Loucy (cell line): Measurements from ENCODE around the gene RNF44.

ENCODE experiments used
- H2AFZ ChIP-seq: fragments of 200-600 bp; sonication (generic); 2 replicates; pipeline ENCODE4 v1.6.0; 2016; ENCODE audit warnings: antibody characterized with exemption, mild to moderate bottlenecking, low read length, moderate library complexity
- H3F3A ChIP-seq: fragments of 200-600 bp; 2 replicates; pipeline ENCODE4 v1.6.0; 2016; ENCODE audit warnings: antibody characterized with exemption, low read depth, mild to moderate bottlenecking
- H3K27me3 ChIP-seq: fragments of 200-600 bp; sonication (generic); 2 replicates; pipeline ENCODE4 v1.6.1; 2014; ENCODE audit warnings: low read length, mild to moderate bottlenecking; ENCODE audit not compliant: insufficient read depth, poor library complexity, severe bottlenecking
- H3K36me3 ChIP-seq: fragments of 200-600 bp; sonication (generic); 2 replicates; pipeline ENCODE4 v1.6.1; 2016; ENCODE audit warnings: low read length; ENCODE audit not compliant: insufficient read depth
- H3K4me1 ChIP-seq: fragments of 200-600 bp; sonication (generic); 2 replicates; pipeline ENCODE4 v1.5.1; 2014; ENCODE audit warnings: low read length, mild to moderate bottlenecking; ENCODE audit not compliant: insufficient read depth, poor library complexity, severe bottlenecking
- H3K4me2 ChIP-seq: fragments of 200-600 bp; sonication (generic); 2 replicates; pipeline ENCODE4 v1.6.0; 2014; ENCODE audit warnings: antibody characterized with exemption, low read length, low read depth, mild to moderate bottlenecking; ENCODE audit not compliant: poor library complexity, severe bottlenecking
- H3K4me3 ChIP-seq: fragments of 200-600 bp; sonication (generic); 2 replicates; pipeline ENCODE4 v1.5.1; 2014; ENCODE audit warnings: low read length, mild to moderate bottlenecking, mixed read lengths; ENCODE audit not compliant: poor library complexity, severe bottlenecking
- H3K79me2 ChIP-seq: fragments of 200-600 bp; sonication (generic); 2 replicates; pipeline ENCODE4 v1.6.1; 2014; ENCODE audit warnings: low read length; ENCODE audit not compliant: insufficient read depth
- H3K9ac ChIP-seq: fragments of 200-600 bp; sonication (generic); 2 replicates; pipeline ENCODE4 v1.6.0; 2014; ENCODE audit warnings: mild to moderate bottlenecking, low read depth, low read length, moderate library complexity; ENCODE audit not compliant: poor library complexity, severe bottlenecking
- H3K9me2 ChIP-seq: fragments of 200-600 bp; sonication (generic); replicated peaks from 2 replicates; pipeline ENCODE4 v1.6.1; 2016; ENCODE audit warnings: low read depth, low read length, mixed read lengths
- H3K9me3 ChIP-seq: fragments of 200-600 bp; sonication (generic); 2 replicates; pipeline ENCODE4 v1.6.1; 2014; ENCODE audit warnings: mild to moderate bottlenecking, antibody characterized with exemption, low read length, low read depth; ENCODE audit not compliant: insufficient read depth
- H4K20me1 ChIP-seq: fragments of 200-600 bp; sonication (generic); 2 replicates; pipeline ENCODE4 v1.6.0; 2014; ENCODE audit warnings: antibody characterized with exemption, low read length, mild to moderate bottlenecking; ENCODE audit not compliant: insufficient read depth, poor library complexity, severe bottlenecking
- EZH2phosphoT487 ChIP-seq: fragments of 200-600 bp; IDR thresholded peaks from 2 replicates; pipeline ENCODE4 v1.6.1; 2018; ENCODE audit warnings: antibody characterized with exemption, mild to moderate bottlenecking, moderate library complexity, borderline replicate concordance
- TF ChIP-seq, protein P1 (sequence below): fragments of 200-600 bp; sonication (generic); conservative IDR thresholded peaks from 2 replicates; pipeline ENCODE4 v1.5.1; 2014; ENCODE audit warnings: mild to moderate bottlenecking, antibody characterized with exemption, low read length

Gene RNF44

DNA sequence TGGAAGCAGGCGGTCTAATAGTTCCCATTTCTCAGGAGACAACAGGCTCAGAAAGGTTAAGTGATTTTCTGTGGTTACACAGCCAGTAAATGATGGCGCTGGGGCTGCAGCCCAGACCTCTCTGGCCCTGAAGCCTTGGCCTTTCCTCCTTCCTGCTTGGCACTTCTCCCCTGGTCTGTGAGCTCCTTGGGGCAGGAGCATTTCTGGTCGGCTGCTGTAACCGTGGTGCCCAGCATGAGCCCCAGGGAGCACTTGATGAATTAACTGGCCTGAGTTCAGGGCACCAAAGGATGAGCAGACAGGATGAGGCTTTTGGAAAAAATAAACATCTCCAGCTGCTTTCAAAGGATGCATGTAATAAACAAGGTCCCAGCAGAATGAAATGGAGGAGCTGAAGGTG lies 42.1 kb upstream of the RNF44 start:
- Histone ChIP-seq H3K4me2 (no peak overlapping the region), H3K36me3 (no peaks in the 10 kb centered on the region), H3K9me3 (no peaks in the 10 kb centered on the region), H3K27me3 (no peaks in the 10 kb centered on the region), H4K20me1 (no peaks in the 10 kb centered on the region), H3K79me2 (no peaks in the 10 kb centered on the region), H3K9ac (no peak overlapping the region), H3K4me1 (no peaks in the 10 kb centered on the region), H3K4me3 (no peak overlapping the region), H3F3A (no peaks in the 10 kb centered on the region), H3K9me2 (no peaks in the 10 kb centered on the region), H2AFZ (no peak overlapping the region)
- TF ChIP-seq, protein P1, sequence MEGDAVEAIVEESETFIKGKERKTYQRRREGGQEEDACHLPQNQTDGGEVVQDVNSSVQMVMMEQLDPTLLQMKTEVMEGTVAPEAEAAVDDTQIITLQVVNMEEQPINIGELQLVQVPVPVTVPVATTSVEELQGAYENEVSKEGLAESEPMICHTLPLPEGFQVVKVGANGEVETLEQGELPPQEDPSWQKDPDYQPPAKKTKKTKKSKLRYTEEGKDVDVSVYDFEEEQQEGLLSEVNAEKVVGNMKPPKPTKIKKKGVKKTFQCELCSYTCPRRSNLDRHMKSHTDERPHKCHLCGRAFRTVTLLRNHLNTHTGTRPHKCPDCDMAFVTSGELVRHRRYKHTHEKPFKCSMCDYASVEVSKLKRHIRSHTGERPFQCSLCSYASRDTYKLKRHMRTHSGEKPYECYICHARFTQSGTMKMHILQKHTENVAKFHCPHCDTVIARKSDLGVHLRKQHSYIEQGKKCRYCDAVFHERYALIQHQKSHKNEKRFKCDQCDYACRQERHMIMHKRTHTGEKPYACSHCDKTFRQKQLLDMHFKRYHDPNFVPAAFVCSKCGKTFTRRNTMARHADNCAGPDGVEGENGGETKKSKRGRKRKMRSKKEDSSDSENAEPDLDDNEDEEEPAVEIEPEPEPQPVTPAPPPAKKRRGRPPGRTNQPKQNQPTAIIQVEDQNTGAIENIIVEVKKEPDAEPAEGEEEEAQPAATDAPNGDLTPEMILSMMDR, result no peak
- no peak for TF ChIP-seq EZH2phosphoT487

DNA sequence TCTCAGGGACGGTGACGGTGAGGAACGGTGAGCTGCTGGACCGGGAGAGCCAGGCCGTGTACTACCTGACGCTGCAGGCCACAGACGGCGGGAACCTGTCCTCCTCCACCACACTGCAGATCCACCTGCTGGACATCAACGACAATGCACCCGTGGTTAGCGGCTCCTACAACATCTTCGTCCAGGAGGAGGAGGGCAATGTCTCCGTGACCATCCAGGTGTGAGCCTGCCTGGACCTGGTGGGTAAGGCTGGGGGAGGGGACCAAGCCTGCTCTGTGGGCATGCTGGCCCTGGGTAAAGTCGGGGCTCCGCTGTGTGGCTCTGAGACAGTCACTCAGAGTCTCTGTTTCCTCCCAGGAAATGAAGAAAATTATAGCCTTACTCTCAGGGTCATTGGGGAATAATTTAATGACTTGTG lies 41.2 kb upstream of the RNF44 start:
- H3K4me1 ChIP-seq, result no peaks in the 10 kb centered on the region
- H2AFZ ChIP-seq, result no peak overlapping the region
- no peak overlapping the region for H3K9ac ChIP-seq
- no peaks in the 10 kb centered on the region for H3K36me3 ChIP-seq
- TF ChIP-seq, protein P1, result peak; percentile 44
- no peak for TF ChIP-seq EZH2phosphoT487
- no peaks in the 10 kb centered on the region for H3K27me3 ChIP-seq
- no peaks in the 10 kb centered on the region for H4K20me1 ChIP-seq
- no peaks in the 10 kb centered on the region for H3F3A ChIP-seq
- H3K4me2 ChIP-seq, result no peak overlapping the region
- no peaks in the 10 kb centered on the region for H3K9me3 ChIP-seq
- H3K79me2 ChIP-seq, result no peaks in the 10 kb centered on the region
- H3K9me2 ChIP-seq, result no peaks in the 10 kb centered on the region
- no peak overlapping the region for H3K4me3 ChIP-seq

DNA sequence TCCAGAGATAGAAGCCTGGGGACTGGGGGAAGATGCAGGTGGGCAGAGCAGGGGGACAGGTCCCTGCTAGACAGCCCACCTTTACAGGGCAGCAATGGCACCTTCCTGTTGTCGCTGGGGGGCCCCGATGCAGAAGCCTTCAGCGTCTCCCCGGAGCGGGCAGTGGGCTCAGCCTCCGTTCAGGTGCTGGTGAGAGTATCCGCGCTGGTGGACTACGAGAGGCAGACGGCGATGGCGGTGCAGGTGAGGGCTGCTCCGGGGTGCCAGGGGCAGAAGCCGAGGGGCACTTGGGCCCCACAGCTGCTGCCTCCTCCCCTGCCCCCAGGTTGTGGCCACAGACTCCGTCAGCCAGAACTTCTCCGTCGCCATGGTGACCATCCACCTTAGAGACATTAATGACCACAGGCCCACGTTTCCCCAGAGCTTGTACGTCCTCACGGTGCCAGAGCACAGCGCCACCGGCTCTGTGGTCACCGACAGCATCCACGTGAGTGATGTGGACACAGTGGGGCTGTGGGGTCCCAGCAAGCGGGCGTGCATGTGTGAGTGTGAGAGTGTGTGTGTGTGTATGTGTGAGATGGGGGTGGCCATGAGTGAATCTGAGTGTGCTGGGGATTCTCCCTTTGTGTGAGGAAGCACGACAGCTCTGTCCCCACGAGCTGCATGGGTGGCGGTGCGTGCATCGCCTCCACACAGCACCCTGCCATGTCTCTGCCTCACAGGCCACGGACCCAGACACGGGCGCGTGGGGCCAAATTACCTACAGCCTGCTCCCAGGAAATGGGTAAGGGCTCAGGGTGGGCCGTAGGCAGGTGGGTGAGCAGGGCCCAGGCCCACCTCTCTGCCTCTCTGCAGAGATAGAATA lies 40.3 kb upstream of the RNF44 start:
- Histone ChIP-seq H4K20me1 (no peaks in the 10 kb centered on the region), H3K9ac (no peak overlapping the region), H3F3A (no peaks in the 10 kb centered on the region), H3K4me2 (no peak overlapping the region), H2AFZ (no peak overlapping the region), H3K79me2 (no peaks in the 10 kb centered on the region), H3K4me1 (no peaks in the 10 kb centered on the region), H3K9me2 (no peaks in the 10 kb centered on the region), H3K4me3 (no peak overlapping the region), H3K36me3 (no peaks in the 10 kb centered on the region), H3K27me3 (no peaks in the 10 kb centered on the region), H3K9me3 (no peaks in the 10 kb centered on the region)
- no peak for TF ChIP-seq EZH2phosphoT487
- TF ChIP-seq, protein P1, result no peak
